ENCODE results near the gene PGAP6.
"Not testable (repeated sequence)": the region's sequence is repeated elsewhere in the genome, so short reads cannot be mapped to it uniquely, and the experiment has no call there.

PGAP6 gene

GRCh38 chr16:337437-337836 is 44.3 kb downstream of the PGAP6 start:
- no peaks in the 10 kb centered on the region for H3K9me2 ChIP-seq (replicated peaks; ENCODE audit: control insufficient read depth, low read length)
- no peaks in the 10 kb centered on the region for H3K9me3 ChIP-seq (ENCODE audit: control insufficient read depth, insufficient read depth, low read length)
- no peaks in the 10 kb centered on the region for H3K4me1 ChIP-seq (ENCODE audit: control insufficient read depth, low read length)
- no peak overlapping the region for H3K4me2 ChIP-seq (ENCODE audit: low read length)
- peaks cover 93% of the 10 kb centered on the region for H3K79me2 ChIP-seq (ENCODE audit: control insufficient read depth, low read length)
- no peak overlapping the region for H3K4me3 ChIP-seq (ENCODE audit: low read length)
- H3K27me3 ChIP-seq (ENCODE audit: control insufficient read depth, low read length) = no peaks in the 10 kb centered on the region
- no peak overlapping the region for H3K27ac ChIP-seq (ENCODE audit: low read depth, low read length)
- no peaks in the 10 kb centered on the region for H3F3A ChIP-seq (ENCODE audit: control insufficient read depth, insufficient read depth)
- peaks cover under 1% of the 10 kb centered on the region; the same call in 1 of the 2 replicates for H3K36me3 ChIP-seq (ENCODE audit: control insufficient read depth, low read length)
- TF ChIP-seq CTCF (IDR thresholded peaks at IDR 0.05; ENCODE audit: low read depth, low read length, poor library complexity, severe bottlenecking) = no peak
- no peak for TF ChIP-seq EZH2phosphoT487 (IDR thresholded peaks at IDR 0.05; ENCODE audit: borderline replicate concordance, low read length)
- H4K20me1 ChIP-seq (ENCODE audit: control insufficient read depth, insufficient read depth, low read depth, low read length) = peaks cover 6% of the 10 kb centered on the region

- Histone ChIP-seq H3K79me2 (ENCODE audit: control insufficient read depth, low read length) (peaks cover 93% of the 10 kb centered on the region), H3K9me3 (ENCODE audit: control insufficient read depth, insufficient read depth, low read length) (no peaks in the 10 kb centered on the region), H3K36me3 (ENCODE audit: control insufficient read depth, low read length) (no peaks in the 10 kb centered on the region), H3K27me3 (ENCODE audit: control insufficient read depth, low read length) (no peaks in the 10 kb centered on the region), H3K9me2 (replicated peaks; ENCODE audit: control insufficient read depth, low read length) (no peaks in the 10 kb centered on the region), H3K4me1 (ENCODE audit: control insufficient read depth, low read length) (no peaks in the 10 kb centered on the region), H3F3A (ENCODE audit: control insufficient read depth, insufficient read depth) (no peaks in the 10 kb centered on the region), H4K20me1 (ENCODE audit: control insufficient read depth, insufficient read depth, low read depth, low read length) (peaks cover 6% of the 10 kb centered on the region), H3K4me2 (ENCODE audit: low read length) (no peak overlapping the region), H3K27ac (ENCODE audit: low read depth, low read length) (no peak overlapping the region), H3K4me3 (ENCODE audit: low read length) (no peak overlapping the region)
- TF ChIP-seq EZH2phosphoT487 (IDR thresholded peaks at IDR 0.05; ENCODE audit: borderline replicate concordance, low read length) (no peak), CTCF (IDR thresholded peaks at IDR 0.05; ENCODE audit: low read depth, low read length, poor library complexity, severe bottlenecking) (no peak)
Measured at GRCh38 chr16:336269-336668, 45.5 kb downstream of the PGAP6 start.

- not testable (repeated sequence) for H3K4me1 ChIP-seq (ENCODE audit: control insufficient read depth, low read length); H3K36me3 ChIP-seq (ENCODE audit: control insufficient read depth, low read length)
Measured at GRCh38 chr16:334861-335632, 46.7 kb downstream of the PGAP6 start.

GRCh38 chr16:334164-334832 is 47.5 kb downstream of the PGAP6 start:
- H3K36me3 ChIP-seq (ENCODE audit: control insufficient read depth, low read length); H3K9me3 ChIP-seq (ENCODE audit: control insufficient read depth, insufficient read depth, low read length); H4K20me1 ChIP-seq (ENCODE audit: control insufficient read depth, insufficient read depth, low read depth, low read length); H3K4me1 ChIP-seq (ENCODE audit: control insufficient read depth, low read length); H3K27ac ChIP-seq (ENCODE audit: low read depth, low read length); H3K9me2 ChIP-seq (replicated peaks; ENCODE audit: control insufficient read depth, low read length); H3K27me3 ChIP-seq (ENCODE audit: control insufficient read depth, low read length); H3K4me2 ChIP-seq (ENCODE audit: low read length); H3F3A ChIP-seq (ENCODE audit: control insufficient read depth, insufficient read depth); H3K4me3 ChIP-seq (ENCODE audit: low read length): not testable (repeated sequence)
- peaks cover 88% of the 10 kb centered on the region for H3K79me2 ChIP-seq (ENCODE audit: control insufficient read depth, low read length)

More at GRCh38 chr16:334861-335632, 46.7 kb downstream of the PGAP6 start:
- H3K27me3 ChIP-seq (ENCODE audit: control insufficient read depth, low read length); H3F3A ChIP-seq (ENCODE audit: control insufficient read depth, insufficient read depth); H3K9me3 ChIP-seq (ENCODE audit: control insufficient read depth, insufficient read depth, low read length); H3K4me3 ChIP-seq (ENCODE audit: low read length); H3K27ac ChIP-seq (ENCODE audit: low read depth, low read length); H3K4me2 ChIP-seq (ENCODE audit: low read length); H3K9me2 ChIP-seq (replicated peaks; ENCODE audit: control insufficient read depth, low read length): not testable (repeated sequence)
- H3K79me2 ChIP-seq (ENCODE audit: control insufficient read depth, low read length) = peaks cover 93% of the 10 kb centered on the region
- peaks cover 10% of the 10 kb centered on the region for H4K20me1 ChIP-seq (ENCODE audit: control insufficient read depth, insufficient read depth, low read depth, low read length)
